Endothelial cell of umbilical vein (primary cell): ENCODE data around the gene RIMBP2. TPM values are rescaled to one million over a fixed set of nuclear protein-coding genes. Genes with fewer than 3 reads are reported as not detected.

Experiments used
- BruUV-seq: library from RNA; stranded (reverse); fragments of 400-500 nt; replicated peaks from 2 replicates; lab custom pipeline; 2021; lab: Mats Ljungman, UMichigan
- CTCF ChIA-PET: fragments of 300-600, 350-600 bp; sonication (Branson Sonifier 250); formaldehyde crosslinking; loops from one replicate; lab custom pipeline; 2021; ENCODE audit warnings: antibody characterized with exemption, inconsistent platforms; lab: Charles Lee
- POLR2A ChIA-PET: fragments of 300-600, 350-600 bp; sonication (Branson Sonifier 250); formaldehyde crosslinking; loops from one replicate; lab custom pipeline; 2021; ENCODE audit warnings: antibody characterized with exemption, inconsistent platforms; lab: Charles Lee
- DNase-seq: peaks from one replicate; pipeline ENCODE4 v3.0.0-alpha.2; 2011; ENCODE audit warnings: low read depth, low spot score
- FAIRE-seq: peaks from 2 replicates; lab custom pipeline; 2011; peaks lifted over from hg19 to GRCh38; lab: Jason Lieb, UNC
- H2AFZ ChIP-seq: 2 replicates; pipeline ENCODE4 v1.6.0; 2012; ENCODE audit warnings: low read depth, low read length, control low read depth, inconsistent platforms
- H3K27ac ChIP-seq: 2 replicates; pipeline ENCODE4 v1.5.1; 2011; ENCODE audit warnings: low read depth, mild to moderate bottlenecking, control low read depth, low read length, moderate library complexity; ENCODE audit not compliant: insufficient read depth
- H3K27me3 ChIP-seq, 2 experiments: 2 replicates each; pipeline versions ENCODE4 v1.6.0 to v1.6.1; 2011; ENCODE audit warnings: low read length in 2 of 2, mixed read lengths in 1 of 2; ENCODE audit not compliant: control insufficient read depth in 2 of 2, insufficient read depth in 2 of 2
- H3K36me3 ChIP-seq, 2 experiments: 2 replicates in 1 of 2; 3 replicates in 1 of 2; pipeline ENCODE4 v1.5.1; 2011; ENCODE audit warnings: low read length in 2 of 2, mild to moderate bottlenecking in 1 of 2, moderate library complexity in 1 of 2; ENCODE audit not compliant: control insufficient read depth in 2 of 2, insufficient read depth in 2 of 2; ENCODE audit errors: extremely low read depth in 1 of 2
- H3K4me1 ChIP-seq: 3 replicates; pipeline ENCODE4 v1.5.1; 2011; ENCODE audit warnings: mild to moderate bottlenecking, low read length; ENCODE audit not compliant: control insufficient read depth, insufficient read depth; ENCODE audit errors: extremely low read depth
- H3K4me2 ChIP-seq: 2 replicates; pipeline ENCODE4 v1.6.1; 2011; ENCODE audit warnings: low read length, control low read depth, mixed read lengths; ENCODE audit not compliant: insufficient read depth
- H3K4me3 ChIP-seq, 3 experiments: fragments of 200-600 bp in 1 of 3; sonication (generic), shearing (Covaris generic) in 1 of 3; replicated peaks in 1 of 3; 2 replicates each; pipeline ENCODE4 v1.5.1; 2011 to 2016; ENCODE audit warnings: control low read depth in 3 of 3, low read length in 3 of 3, mild to moderate bottlenecking in 2 of 3, inconsistent platforms in 1 of 3, low read depth in 1 of 3, moderate library complexity in 1 of 3; ENCODE audit not compliant: insufficient read depth in 1 of 3
- H3K79me2 ChIP-seq: 2 replicates; pipeline ENCODE4 v1.6.0; 2012; ENCODE audit warnings: low read length, inconsistent platforms; ENCODE audit not compliant: control insufficient read depth, insufficient read depth
- H3K9ac ChIP-seq: replicated peaks from 2 replicates; pipeline ENCODE3; 2011; ENCODE audit warnings: low read length, control low read depth; ENCODE audit not compliant: insufficient read depth; ENCODE audit errors: extremely low read depth
- H3K9me1 ChIP-seq: replicated peaks from 3 replicates; pipeline ENCODE4 v1.6.0; 2011; ENCODE audit warnings: mild to moderate bottlenecking, low read length; ENCODE audit not compliant: control insufficient read depth, insufficient read depth; ENCODE audit errors: extremely low read depth
- H3K9me3 ChIP-seq: replicated peaks from 2 replicates; pipeline ENCODE4 v1.5.1; 2012; ENCODE audit warnings: low read length, inconsistent platforms; ENCODE audit not compliant: control insufficient read depth, insufficient read depth
- H4K20me1 ChIP-seq: replicated peaks from 2 replicates; pipeline ENCODE3; 2011; ENCODE audit warnings: mild to moderate bottlenecking, low read length; ENCODE audit not compliant: control insufficient read depth, insufficient read depth; ENCODE audit errors: extremely low read depth
- EZH2 ChIP-seq: IDR thresholded peaks from 2 replicates; pipeline ENCODE4 v1.6.1; 2012; ENCODE audit warnings: borderline replicate concordance, low read depth, mild to moderate bottlenecking, moderate library complexity, low read length, inconsistent platforms; ENCODE audit not compliant: severe bottlenecking
- FOS ChIP-seq: IDR thresholded peaks from 2 replicates; pipeline ENCODE4 v1.6.1; 2011; ENCODE audit warnings: mild to moderate bottlenecking, low read length, moderate library complexity, borderline replicate concordance; ENCODE audit not compliant: insufficient read depth
- GATA2 ChIP-seq: IDR thresholded peaks from 2 replicates; pipeline ENCODE4 v1.7.0; 2011; ENCODE audit warnings: low read depth, mild to moderate bottlenecking, moderate library complexity, mixed read lengths, low read length; ENCODE audit not compliant: insufficient read length, insufficient read depth
- JUN ChIP-seq: IDR thresholded peaks from 2 replicates; pipeline ENCODE4 v1.6.1; 2011; ENCODE audit warnings: borderline replicate concordance, low read depth; ENCODE audit not compliant: insufficient read length, insufficient read depth
- MYC ChIP-seq: IDR thresholded peaks from one replicate; pipeline ENCODE4 v1.6.1; 2011; ENCODE audit warnings: mild to moderate bottlenecking, low read depth, low read length
- POLR2A ChIP-seq: IDR thresholded peaks from 2 replicates; pipeline ENCODE4 v1.6.1; 2012; ENCODE audit warnings: low read depth, mild to moderate bottlenecking, control low read depth, low read length
- POLR2AphosphoS5 ChIP-seq: IDR thresholded peaks from 2 replicates; pipeline ENCODE4 v1.6.1; 2012; ENCODE audit warnings: low read depth, mild to moderate bottlenecking, control low read depth, low read length, moderate library complexity; ENCODE audit not compliant: insufficient read depth
- dilution Hi-C: fragments of 300-500 bp; cut with MboI; formaldehyde crosslinking; loops from one replicate; pipeline ENCODE4 v1.15.0; 2019; ENCODE audit warnings: low sequenced_read_pairs; ENCODE audit not compliant: extremely low pct_ligation_motif_present
- intact Hi-C: fragments of 100-400 bp; cut with micrococcal nuclease; formaldehyde crosslinking; loops from one replicate; pipeline ENCODE4 v1.10.0; 2022
- polyA plus RNA-seq, 4 experiments: library from polyadenylated mRNA; depleted of rRNA in 3 of 4; stranded (reverse) in 3 of 4; unstranded in 1 of 4; fragments of >200 nt; gene quantifications; 2 replicates each; pipeline versions ENCODE4 v1.2.1 to v1.2.3, GENCODE V29; 2011 to 2012; ENCODE audit warnings: missing spikeins in 1 of 4
- total RNA-seq: library from RNA; stranded (reverse); gene quantifications from 2 replicates; pipeline ENCODE4 v1.2.3, GENCODE V29; 2021
- TF ChIP-seq, protein P1 (sequence below): IDR thresholded peaks from 2 replicates; pipeline ENCODE4 v1.6.1; 2011; ENCODE audit not compliant: insufficient read depth, insufficient read length
- TF ChIP-seq, protein P2 (sequence below), 2 donors: IDR thresholded peaks; 1 replicate in 1 of 2; 2 replicates in 1 of 2; pipeline ENCODE4 v1.5.1; 2011; ENCODE audit warnings: low read length in 2 of 2, mild to moderate bottlenecking in 2 of 2, moderate library complexity in 2 of 2, control low read depth in 1 of 2, inconsistent platforms in 1 of 2, low read depth in 1 of 2; ENCODE audit not compliant: insufficient read depth in 1 of 2; ENCODE audit errors: extremely low read depth in 1 of 2

The RIMBP2 gene
- total and polyA plus RNA-seq, 2 donors (not counting 3 experiments of a cell fraction or from before 2014, with no cell fraction given): 0.04 TPM; not detected in 1

DNA sequence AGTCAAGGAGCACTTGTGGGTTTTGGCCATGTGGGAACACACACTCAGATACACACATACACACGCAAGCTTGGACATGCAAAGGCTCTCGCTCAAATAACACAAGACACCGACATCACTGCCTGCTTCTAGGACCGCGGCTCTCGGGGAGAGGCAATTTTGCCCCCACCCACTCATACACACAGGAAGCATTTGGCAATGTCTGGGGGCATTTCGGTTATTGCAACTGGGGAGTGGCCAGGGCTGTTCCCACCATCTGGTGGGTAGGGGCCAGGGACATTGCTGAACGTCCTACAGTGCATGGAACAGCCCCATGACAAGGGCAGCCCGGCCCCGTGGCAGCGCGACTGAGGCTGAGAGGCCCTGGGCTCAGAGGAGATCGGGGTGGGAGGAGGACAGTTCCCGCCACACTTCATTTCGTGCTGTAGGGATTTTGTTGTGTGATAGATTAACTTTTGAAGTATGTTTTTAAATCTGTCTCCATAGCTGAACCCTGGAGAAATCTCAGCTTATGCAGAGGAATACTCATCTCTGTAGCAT lies 35.6 kb downstream of the RIMBP2 start:
- Histone ChIP-seq H3K79me2 (no peaks in the 10 kb centered on the region), H3K4me3 (no peak overlapping the region), H3K9me1 (no peaks in the 10 kb centered on the region), H3K9me3 (peaks cover 3% of the 10 kb centered on the region), H2AFZ (no peak overlapping the region), H3K27ac (no peak overlapping the region), H3K4me1 (no peaks in the 10 kb centered on the region), H4K20me1 (no peaks in the 10 kb centered on the region), H3K4me2 (no peak overlapping the region), H3K27me3 (no peaks in the 10 kb centered on the region), H3K36me3 (no peaks in the 10 kb centered on the region), H3K9ac (no peak overlapping the region)
- no peak for DNase-seq
- intact Hi-C loops (no loop called here), dilution Hi-C loops (no loop called here)
- ChIA-PET CTCF (no interaction called here), POLR2A (no interaction called here)
- TF ChIP-seq FOS (no peak), GATA2 (no peak), EZH2 (no peak), JUN (no peak)
- TF ChIP-seq, protein P1, sequence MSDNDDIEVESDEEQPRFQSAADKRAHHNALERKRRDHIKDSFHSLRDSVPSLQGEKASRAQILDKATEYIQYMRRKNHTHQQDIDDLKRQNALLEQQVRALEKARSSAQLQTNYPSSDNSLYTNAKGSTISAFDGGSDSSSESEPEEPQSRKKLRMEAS: no peak
- no TSS peak for BruUV-seq
- FAIRE-seq: no peak

DNA sequence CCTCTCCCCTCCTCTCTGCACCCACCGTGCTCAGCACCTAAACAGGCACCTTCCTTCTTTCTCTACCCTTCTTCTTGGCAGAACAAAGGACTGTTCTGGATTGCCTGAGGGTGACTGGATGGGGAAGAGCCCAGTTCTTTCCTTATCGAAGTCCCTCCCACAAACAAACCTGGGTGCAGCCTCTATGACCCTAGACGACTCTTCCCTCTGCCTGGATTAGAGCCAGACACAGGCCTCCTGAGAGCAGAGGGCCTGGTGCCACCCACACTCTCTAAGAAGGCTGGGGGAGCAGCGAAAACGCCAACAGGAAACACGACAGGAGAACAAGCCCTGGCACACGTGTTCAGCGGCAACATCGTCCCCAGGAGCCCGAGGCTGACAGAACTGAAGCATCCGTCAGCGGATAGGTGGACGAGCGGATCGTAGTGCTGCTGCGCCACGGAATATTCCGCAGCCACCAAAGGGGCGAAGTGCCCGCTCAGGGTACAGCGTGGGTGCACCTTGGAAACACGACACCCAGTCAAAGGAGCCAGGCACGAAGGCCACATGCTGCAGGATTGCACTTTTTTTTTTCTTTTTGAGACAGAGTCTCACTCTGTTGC lies 38.0 kb downstream of the RIMBP2 start:
- Histone ChIP-seq H4K20me1 (no peaks in the 10 kb centered on the region), H3K4me1 (no peaks in the 10 kb centered on the region), H3K9me3 (peaks cover 10% of the 10 kb centered on the region), H3K27me3 (no peaks in the 10 kb centered on the region), H3K9me1 (no peaks in the 10 kb centered on the region), H2AFZ (no peak overlapping the region), H3K27ac (no peak overlapping the region), H3K4me3 (no peak overlapping the region), H3K36me3 (no peaks in the 10 kb centered on the region), H3K79me2 (no peaks in the 10 kb centered on the region), H3K4me2 (no peak overlapping the region), H3K9ac (no peak overlapping the region)
- intact Hi-C loops (no loop called here), dilution Hi-C loops (no loop called here)
- DNase-seq (no peak), FAIRE-seq (no peak)
- ChIA-PET CTCF (no interaction called here), POLR2A (no interaction called here)
- BruUV-seq: no TSS peak
- TF ChIP-seq POLR2AphosphoS5: no peak
- TF ChIP-seq, protein P2, sequence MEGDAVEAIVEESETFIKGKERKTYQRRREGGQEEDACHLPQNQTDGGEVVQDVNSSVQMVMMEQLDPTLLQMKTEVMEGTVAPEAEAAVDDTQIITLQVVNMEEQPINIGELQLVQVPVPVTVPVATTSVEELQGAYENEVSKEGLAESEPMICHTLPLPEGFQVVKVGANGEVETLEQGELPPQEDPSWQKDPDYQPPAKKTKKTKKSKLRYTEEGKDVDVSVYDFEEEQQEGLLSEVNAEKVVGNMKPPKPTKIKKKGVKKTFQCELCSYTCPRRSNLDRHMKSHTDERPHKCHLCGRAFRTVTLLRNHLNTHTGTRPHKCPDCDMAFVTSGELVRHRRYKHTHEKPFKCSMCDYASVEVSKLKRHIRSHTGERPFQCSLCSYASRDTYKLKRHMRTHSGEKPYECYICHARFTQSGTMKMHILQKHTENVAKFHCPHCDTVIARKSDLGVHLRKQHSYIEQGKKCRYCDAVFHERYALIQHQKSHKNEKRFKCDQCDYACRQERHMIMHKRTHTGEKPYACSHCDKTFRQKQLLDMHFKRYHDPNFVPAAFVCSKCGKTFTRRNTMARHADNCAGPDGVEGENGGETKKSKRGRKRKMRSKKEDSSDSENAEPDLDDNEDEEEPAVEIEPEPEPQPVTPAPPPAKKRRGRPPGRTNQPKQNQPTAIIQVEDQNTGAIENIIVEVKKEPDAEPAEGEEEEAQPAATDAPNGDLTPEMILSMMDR (IDR thresholded peaks at IDR 0.05; ENCODE audit: extremely low read depth in 1 of 2, insufficient read depth in 1 of 2, low read depth in 1 of 2, low read length in 2 of 2): no peak
- no peak for TF ChIP-seq MYC
- TF ChIP-seq, protein P1: no peak
- TF ChIP-seq EZH2: no peak
- no peak for TF ChIP-seq JUN
- no peak for TF ChIP-seq FOS
- TF ChIP-seq POLR2A: no peak
- no peak for TF ChIP-seq GATA2
